H1 (cell line): ENCODE results near the gene FSIP1.

Experiments used
- EZH2 ChIP-seq: fragments of 200-600 bp; sonication (generic); IDR thresholded peaks from 2 replicates; pipeline ENCODE4 v1.7.1; 2012; ENCODE audit warnings: low read depth, mild to moderate bottlenecking, moderate library complexity, low read length, inconsistent platforms; ENCODE audit not compliant: severe bottlenecking
- HDAC2 ChIP-seq, 2 experiments: fragments of 300-600 bp in 1 of 2; sonication (generic) in 1 of 2; IDR thresholded peaks; 2 replicates each; pipeline ENCODE4 v1.6.1; 2011 to 2012; ENCODE audit warnings: low read depth in 2 of 2, low read length in 2 of 2, mild to moderate bottlenecking in 2 of 2, moderate library complexity in 2 of 2, borderline replicate concordance in 1 of 2, inconsistent platforms in 1 of 2
- POLR2A ChIP-seq, 2 experiments: IDR thresholded peaks; 1 replicate in 1 of 2; 2 replicates in 1 of 2; pipeline ENCODE4 v1.6.1; 2011; ENCODE audit warnings: low read depth in 2 of 2, low read length in 2 of 2, mild to moderate bottlenecking in 2 of 2; ENCODE audit errors: control extremely low read depth in 1 of 2
- SP1 ChIP-seq: IDR thresholded peaks from 2 replicates; pipeline ENCODE4 v1.6.1; 2011; ENCODE audit warnings: low read depth, low read length
- TAF1 ChIP-seq: IDR thresholded peaks from 2 replicates; pipeline ENCODE4 v1.6.1; 2011; ENCODE audit warnings: mild to moderate bottlenecking, low read depth, low read length
- TF ChIP-seq, protein P1 (sequence below), 3 experiments: IDR thresholded peaks; 1 replicate in 2 of 3; 2 replicates in 1 of 3; pipeline versions ENCODE4 v1.5.1 to v1.6.1; 2011; ENCODE audit warnings: low read length in 3 of 3, mild to moderate bottlenecking in 3 of 3, inconsistent platforms in 2 of 3, low read depth in 1 of 3, moderate library complexity in 1 of 3; ENCODE audit not compliant: insufficient read depth in 1 of 3; ENCODE audit errors: control extremely low read depth in 1 of 3

DNA sequence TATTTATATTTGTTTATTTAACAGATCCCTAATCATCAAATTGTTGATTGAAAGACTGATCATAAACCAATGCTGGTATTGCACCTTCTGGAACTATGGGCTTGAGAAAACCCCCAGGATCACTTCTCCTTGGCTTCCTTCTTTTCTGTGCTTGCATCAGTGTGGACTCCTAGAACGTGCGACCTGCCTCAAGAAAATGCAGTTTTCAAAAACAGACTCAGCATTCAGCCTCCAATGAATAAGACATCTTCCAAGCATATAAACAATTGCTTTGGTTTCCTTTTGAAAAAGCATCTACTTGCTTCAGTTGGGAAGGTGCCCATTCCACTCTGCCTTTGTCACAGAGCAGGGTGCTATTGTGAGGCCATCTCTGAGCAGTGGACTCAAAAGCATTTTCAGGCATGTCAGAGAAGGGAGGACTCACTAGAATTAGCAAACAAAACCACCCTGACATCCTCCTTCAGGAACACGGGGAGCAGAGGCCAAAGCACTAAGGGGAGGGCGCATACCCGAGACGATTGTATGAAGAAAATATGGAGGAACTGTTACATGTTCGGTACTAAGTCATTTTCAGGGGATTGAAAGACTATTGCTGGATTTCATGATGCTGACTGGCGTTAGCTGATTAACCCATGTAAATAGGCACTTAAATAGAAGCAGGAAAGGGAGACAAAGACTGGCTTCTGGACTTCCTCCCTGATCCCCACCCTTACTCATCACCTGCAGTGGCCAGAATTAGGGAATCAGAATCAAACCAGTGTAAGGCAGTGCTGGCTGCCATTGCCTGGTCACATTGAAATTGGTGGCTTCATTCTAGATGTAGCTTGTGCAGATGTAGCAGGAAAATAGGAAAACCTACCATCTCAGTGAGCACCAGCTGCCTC is 187.1 kb downstream of the FSIP1 start:
- peak in 1 of 2 experiments; percentile 39; a peak in 2 of 3 replicates for TF ChIP-seq POLR2A (IDR thresholded peaks at IDR 0.05; ENCODE audit: control extremely low read depth in 1 of 2, low read depth in 2 of 2, low read length in 2 of 2)
- TF ChIP-seq, protein P1, sequence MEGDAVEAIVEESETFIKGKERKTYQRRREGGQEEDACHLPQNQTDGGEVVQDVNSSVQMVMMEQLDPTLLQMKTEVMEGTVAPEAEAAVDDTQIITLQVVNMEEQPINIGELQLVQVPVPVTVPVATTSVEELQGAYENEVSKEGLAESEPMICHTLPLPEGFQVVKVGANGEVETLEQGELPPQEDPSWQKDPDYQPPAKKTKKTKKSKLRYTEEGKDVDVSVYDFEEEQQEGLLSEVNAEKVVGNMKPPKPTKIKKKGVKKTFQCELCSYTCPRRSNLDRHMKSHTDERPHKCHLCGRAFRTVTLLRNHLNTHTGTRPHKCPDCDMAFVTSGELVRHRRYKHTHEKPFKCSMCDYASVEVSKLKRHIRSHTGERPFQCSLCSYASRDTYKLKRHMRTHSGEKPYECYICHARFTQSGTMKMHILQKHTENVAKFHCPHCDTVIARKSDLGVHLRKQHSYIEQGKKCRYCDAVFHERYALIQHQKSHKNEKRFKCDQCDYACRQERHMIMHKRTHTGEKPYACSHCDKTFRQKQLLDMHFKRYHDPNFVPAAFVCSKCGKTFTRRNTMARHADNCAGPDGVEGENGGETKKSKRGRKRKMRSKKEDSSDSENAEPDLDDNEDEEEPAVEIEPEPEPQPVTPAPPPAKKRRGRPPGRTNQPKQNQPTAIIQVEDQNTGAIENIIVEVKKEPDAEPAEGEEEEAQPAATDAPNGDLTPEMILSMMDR (IDR thresholded peaks at IDR 0.05; ENCODE audit: control extremely low read depth in 1 of 3, insufficient read depth in 1 of 3, low read depth in 1 of 3, low read length in 3 of 3), result no peak
- TF ChIP-seq HDAC2 (IDR thresholded peaks at IDR 0.05; ENCODE audit: borderline replicate concordance in 1 of 2, low read depth in 2 of 2, low read length in 2 of 2), result no peak
- TF ChIP-seq SP1, result no peak
- TF ChIP-seq EZH2, result no peak
- no peak for TF ChIP-seq TAF1
